HG03558 (cell line): ENCODE results near the gene S100PBP.

Experiments used
- ATAC-seq: cut with Tn5 transposase; IDR thresholded peaks from one replicate; pipeline ENCODE4 v1.9.1; 2021; ENCODE audit warnings: moderate number of reproducible peaks; ENCODE audit not compliant: unreplicated experiment; ENCODE audit errors: extremely low read depth

S100PBP gene

GRCh38 chr1:32884726-32885125 is 67.3 kb downstream of the S100PBP start:
- ATAC-seq: no peak

DNA sequence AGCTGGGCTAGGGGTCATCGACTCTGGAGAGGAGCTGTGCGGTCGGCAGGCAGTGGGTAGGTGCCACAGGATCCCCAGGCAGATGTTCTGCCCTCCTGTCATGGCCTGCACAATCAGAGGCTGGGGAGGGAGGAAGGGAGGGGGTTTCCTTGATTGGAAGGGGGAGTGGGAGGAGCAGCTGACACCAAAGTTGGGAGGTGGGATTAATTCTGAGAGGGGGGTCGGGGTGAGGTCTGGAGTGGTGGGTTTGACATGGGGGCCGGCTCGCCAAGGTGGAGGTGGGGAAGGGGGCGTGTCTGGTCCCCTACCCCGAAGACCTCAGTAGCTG is 68.2 kb downstream of the S100PBP start:
- no peak for ATAC-seq

- ATAC-seq: no peak
Observed at GRCh38 chr1:32886004-32886827, 68.8 kb downstream of the S100PBP start, which contains the start of gene HPCA. TSS of gene HPCA (plus strand) at chr1:32886491. CDS start at chr1:32888899, 2,408 bp downstream.

DNA sequence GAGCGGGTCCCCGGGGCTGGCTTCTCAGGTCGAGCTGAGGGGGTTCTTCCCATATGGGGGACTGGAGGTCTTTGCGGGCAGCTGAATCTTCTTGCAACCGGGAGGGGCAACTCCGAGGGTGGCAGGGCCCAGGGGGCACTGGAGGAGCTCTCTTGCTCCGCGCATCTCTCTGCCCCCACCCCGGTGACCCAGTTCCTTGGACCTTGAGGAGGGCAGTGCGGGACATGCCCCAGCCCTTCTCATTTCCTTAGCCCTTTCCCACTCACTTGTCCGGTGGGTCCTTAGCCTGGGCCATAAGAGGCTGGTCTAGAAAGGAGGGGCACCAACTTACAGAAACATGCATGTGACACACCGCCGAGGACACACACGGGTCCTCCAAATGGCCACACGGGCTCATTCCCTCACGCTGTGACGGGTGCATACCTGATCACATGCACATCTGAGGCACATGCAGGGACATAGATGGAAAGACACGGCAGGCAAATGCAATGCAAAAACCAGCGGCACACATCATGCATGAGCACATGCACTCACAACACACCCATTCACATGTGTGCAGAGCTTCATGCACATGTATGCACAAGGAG is 69.5 kb downstream of the S100PBP start:
- ATAC-seq: no peak

DNA sequence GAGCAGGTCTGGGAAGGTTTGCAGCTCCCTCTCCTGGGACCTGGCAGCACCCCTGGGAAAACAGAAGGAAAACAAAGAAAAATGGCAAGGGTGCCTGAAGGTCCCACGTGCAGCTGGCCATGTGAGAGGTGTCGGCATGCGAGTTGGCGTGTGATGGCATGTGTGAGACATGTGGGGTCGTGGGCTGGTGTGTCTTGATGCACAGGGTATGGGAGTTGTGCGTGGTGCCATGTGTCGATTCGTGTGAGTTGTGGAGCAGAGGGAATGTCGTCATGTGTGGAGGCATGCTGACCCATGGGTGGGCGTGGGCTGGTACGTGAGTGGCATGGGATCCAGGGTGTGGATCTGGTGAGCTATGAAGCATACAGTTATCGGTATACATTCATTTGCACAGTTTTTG is 70.2 kb downstream of the S100PBP start:
- ATAC-seq: no peak

DNA sequence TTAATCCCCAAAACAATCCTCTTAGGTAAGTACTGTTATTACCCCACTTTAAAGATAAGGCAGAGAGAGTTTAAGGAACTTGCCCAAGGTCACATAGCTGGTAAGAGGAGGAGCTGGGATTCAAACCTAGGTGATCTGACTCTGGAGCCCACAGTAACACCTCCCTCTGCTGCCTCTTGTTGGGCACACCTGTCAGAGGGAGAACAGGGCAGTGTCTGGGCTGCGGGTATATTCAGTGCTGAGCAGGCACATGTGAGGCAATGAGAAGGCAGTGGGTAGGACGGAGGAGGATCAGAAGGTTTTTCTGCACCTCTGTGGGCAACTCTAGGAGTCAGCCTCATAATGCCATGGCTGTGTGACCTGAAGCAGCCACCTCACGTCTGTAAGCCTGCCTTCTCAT is 70.7 kb downstream of the S100PBP start:
- no peak for ATAC-seq

DNA sequence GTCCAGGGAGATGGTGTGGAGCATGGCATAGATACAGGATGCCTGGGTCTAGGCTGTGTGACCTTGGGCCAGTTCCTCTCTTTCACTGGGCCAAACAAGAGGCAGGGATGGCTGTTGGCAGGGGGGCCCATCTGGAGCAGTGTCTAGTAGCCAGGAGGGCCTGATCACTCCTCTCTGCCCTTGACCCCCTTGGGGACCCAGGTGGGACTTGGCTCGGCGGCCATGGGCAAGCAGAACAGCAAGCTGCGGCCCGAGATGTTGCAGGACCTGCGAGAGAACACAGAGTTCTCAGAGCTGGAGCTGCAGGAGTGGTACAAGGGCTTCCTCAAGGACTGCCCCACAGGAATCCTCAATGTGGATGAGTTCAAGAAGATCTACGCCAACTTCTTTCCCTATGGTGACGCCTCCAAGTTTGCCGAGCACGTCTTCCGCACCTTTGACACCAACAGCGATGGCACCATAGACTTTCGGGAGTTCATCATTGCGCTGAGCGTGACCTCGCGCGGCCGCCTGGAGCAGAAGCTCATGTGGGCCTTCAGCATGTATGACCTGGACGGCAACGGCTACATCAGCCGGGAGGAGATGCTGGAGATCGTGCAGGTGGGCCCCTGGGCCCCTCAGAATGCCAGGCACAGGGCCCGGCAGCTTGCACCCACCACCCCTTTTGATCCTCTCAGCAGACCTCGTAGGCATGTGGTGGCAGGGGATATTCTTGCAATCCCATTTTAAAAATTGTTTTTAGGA is 71.4 kb downstream of the S100PBP start:
- no peak for ATAC-seq

DNA sequence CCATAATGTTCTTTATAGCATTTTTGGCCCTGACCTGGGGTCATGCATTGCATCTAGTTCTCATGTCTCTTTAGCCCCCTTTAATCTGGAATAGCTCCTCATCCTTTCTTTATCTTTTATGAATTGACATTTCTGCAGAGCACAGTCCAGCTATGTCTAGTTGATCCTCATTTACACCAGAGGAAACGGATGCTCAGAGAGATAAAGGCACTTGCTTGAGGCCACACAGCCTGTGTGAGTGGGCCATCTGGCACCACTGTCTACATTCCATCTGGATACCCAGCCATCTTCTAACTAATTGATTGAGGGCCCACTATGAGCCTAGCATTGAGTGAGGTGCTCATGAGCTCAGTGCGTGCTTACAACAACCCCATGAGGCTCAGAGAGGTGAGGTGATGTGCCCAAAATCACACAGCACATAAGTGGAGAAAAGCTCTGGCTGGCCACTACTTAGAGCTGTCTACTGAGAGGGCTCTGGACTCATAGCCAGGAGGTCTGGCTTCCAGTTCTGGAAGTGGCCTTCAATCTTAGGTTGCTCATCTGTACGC is 72.4 kb downstream of the S100PBP start:
- no peak for ATAC-seq

DNA sequence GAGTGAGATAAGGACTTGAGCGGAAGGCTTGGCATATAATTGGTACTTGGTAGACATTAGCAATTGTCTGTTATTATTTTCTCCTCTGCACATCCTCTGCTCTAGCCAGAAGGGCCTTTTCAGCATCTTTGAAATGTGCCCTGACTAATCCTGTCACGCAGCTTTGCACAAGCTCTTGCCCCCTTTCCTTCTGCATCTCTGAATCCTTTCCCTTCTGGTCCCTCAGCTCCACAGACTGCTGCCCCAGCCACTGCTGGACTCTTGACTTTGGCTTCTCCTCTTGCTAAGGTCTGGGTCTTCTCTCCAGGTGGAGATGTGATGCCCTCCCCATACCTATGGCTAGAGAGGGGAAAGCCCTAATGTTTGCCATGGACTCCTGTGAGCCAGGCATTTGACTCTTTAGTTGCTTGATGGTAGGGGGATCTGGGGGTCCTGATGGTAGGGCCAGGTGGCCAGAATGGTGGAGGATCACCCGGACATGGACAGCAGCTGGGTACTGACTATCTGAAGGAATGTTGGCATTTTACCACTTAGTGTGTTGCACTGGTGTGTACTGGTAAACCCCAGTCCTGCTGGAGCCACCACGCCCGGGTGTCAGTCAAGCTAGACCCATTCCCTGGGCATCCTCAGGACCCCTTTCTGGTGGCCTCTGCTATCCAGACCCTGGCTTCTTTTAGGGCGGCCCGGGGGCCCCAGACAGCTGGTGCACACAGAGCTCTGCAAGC is 73.2 kb downstream of the S100PBP start:
- ATAC-seq: no peak

DNA sequence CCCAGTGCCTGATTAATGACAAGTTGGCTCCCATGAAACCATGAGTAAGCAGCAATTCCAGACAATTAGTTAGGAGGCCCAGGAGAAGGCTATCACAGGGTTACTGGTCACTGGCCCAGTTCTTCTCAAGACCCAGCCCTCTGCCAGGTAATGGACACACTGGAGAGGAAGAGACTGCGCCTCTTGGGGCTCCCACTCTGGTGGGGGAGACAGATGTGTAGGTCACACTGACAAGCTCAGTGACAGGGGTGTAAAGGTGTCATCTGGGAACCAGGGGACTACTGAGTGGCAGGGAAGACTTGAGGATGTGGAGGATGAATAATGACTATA is 73.8 kb downstream of the S100PBP start:
- ATAC-seq: no peak

DNA sequence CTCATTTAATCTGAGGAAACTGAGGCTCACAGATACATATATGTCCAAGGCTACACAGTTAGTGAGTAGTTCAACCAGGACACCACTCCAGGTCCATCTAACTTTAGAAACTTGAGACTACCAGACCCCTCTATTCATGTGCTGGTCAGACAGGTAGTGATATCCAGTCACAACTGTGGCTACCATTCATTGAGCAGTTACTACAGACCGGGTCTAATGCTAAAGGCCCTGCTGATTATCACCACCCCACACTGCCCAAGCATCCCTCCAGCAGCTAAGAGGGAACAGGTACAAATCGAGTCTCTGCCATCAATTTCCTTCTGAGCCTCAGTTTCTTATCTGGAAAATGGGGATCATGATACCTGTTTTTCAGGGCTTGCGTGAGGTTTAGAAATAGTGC is 74.2 kb downstream of the S100PBP start:
- no peak for ATAC-seq

- ATAC-seq: no peak
Observed at GRCh38 chr1:32892368-32893197, 75.1 kb downstream of the S100PBP start.

GRCh38 chr1:32893198-32894018 is 76.0 kb downstream of the S100PBP start:
- no peak for ATAC-seq

- no peak for ATAC-seq
Observed at GRCh38 chr1:32894019-32894600, 76.7 kb downstream of the S100PBP start.

GRCh38 chr1:32894681-32895080 is 77.2 kb downstream of the S100PBP start:
- ATAC-seq: no peak

- no peak for ATAC-seq
Observed at GRCh38 chr1:32895325-32896215, 78.1 kb downstream of the S100PBP start.

- no peak for ATAC-seq
Observed at GRCh38 chr1:32896451-32896850, 79.0 kb downstream of the S100PBP start.
